Psoas muscle (tissue), 8 donors: ENCODE measurements around the gene LCOR. TPM values are rescaled to one million over a fixed set of nuclear protein-coding genes. Genes with fewer than 3 reads are reported as not detected.

Source experiments
- ATAC-seq, 4 donors: fragments of 200-7000 bp; cut with Tn5 transposase; one replicate each; pipeline ENCODE4 v1.9.1; 2020; ENCODE audit warnings: moderate library complexity in 3 of 4, mild to moderate bottlenecking in 2 of 4
- DNase-seq, 2 donors: peaks; one replicate each; pipeline ENCODE4 v3.0.0-alpha.2; 2020
- H3K27ac ChIP-seq: fragments of 200-600 bp; one replicate; pipeline ENCODE4 v1.8.0; 2022
- H3K27me3 ChIP-seq, 3 donors: fragments of 200-600 bp in 1 of 3; one replicate each; pipeline versions ENCODE4 v1.6.1 to v1.8.0; 2013 to 2022; ENCODE audit warnings: low read length in 2 of 3, mild to moderate bottlenecking in 2 of 3, moderate library complexity in 1 of 3; ENCODE audit not compliant: insufficient read depth in 3 of 3
- H3K36me3 ChIP-seq, 2 donors: fragments of 200-600 bp in 1 of 2; one replicate each; pipeline versions ENCODE4 v1.6.1 to v1.8.0; 2013 to 2022; ENCODE audit warnings: low read depth in 1 of 2, mild to moderate bottlenecking in 1 of 2, moderate library complexity in 1 of 2; ENCODE audit not compliant: insufficient read depth in 1 of 2
- H3K4me1 ChIP-seq: fragments of 200-600 bp; one replicate; pipeline ENCODE4 v1.8.0; 2022
- H3K4me3 ChIP-seq: fragments of 200-600 bp; one replicate; pipeline ENCODE4 v1.8.0; 2022; ENCODE audit warnings: mild to moderate bottlenecking
- H3K9me3 ChIP-seq: fragments of 200-600 bp; one replicate; pipeline ENCODE4 v1.8.0; 2022
- CTCF ChIP-seq: fragments of 200-600 bp; IDR thresholded peaks from one replicate; pipeline ENCODE4 v1.8.0; 2022; ENCODE audit warnings: antibody characterized with exemption
- WGBS, 3 donors: extraction: QIAGEN DNeasy Blood & Tissue Kit; methylation state at CpG; one replicate each; pipeline versions ENCODE4 v1.1.6 to v1.1.7; 2013; 5-methylcytosine and 5-hydroxymethylcytosine counted together
- intact Hi-C, 2 donors: fragments of 100-400 bp; cut with DNase I; formaldehyde crosslinking; loops; one replicate each; pipeline versions ENCODE4 v1.11.0 to v1.14.2; 2022
- polyA plus RNA-seq, 3 donors: library from polyadenylated mRNA; stranded (reverse); fragments of 200-250 nt; gene quantifications; one replicate each; pipeline ENCODE4 v1.2.3, GENCODE V29; 2013
- total RNA-seq, 4 donors: library from RNA; stranded (reverse); fragmentation: NEBNext Ultra II Directional in 2 of 4; extraction: Animal tissue kit (Norgen Biotek cat#: 25700) in 2 of 4; gene quantifications; one replicate each; pipeline versions ENCODE4 v1.2.1 to v1.2.4, GENCODE V29; 2021 to 2023
- donor health status: healthy with polysubstance abuse.
- donor health status: DM: no; HTN: no; CAD: no; lungs with moderate emphysema.
- donor health status: Bipolar disorder and iron deficiency.
- donor health status: healthy.
- donor health status: DM: yes; HTN: yes; CAD: no.
- donor health status: DM: no; HTN: no; CAD: no.
- donor health status: DM: no; HTN: no; CAD: no.
- donor health status: DM: yes; HTN: yes; CAD: no.

Gene LCOR
- total and polyA plus RNA-seq, 7 donors = 1.7 to 30.4 (median 13.6) TPM

DNA sequence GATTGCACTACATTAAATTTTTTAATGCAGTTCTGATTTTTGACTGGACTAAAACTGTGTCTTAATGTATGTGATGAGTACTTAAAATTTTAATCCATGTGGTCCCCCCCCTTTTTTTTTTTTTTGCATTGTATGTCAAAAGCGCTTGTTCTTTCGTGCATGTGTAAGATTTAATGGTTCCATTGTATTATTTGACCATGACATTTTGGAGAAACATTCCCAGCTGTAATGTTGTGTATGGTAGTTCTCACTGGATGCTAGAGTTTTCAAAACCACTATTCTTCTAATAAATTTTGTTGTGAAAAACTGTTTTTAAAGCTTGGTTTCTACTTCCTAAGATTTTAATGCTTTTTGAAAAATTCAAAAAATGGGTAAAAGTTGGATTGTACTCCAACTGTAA, 132.0 kb downstream of the LCOR start:
- DNase-seq (no peak), ATAC-seq (no peak)
- 93 to 95% (median 95%) methylated on average over 2 of the region's 2 CpGs for WGBS, 3 donors
- Histone ChIP-seq H3K27me3 (no peaks in the 10 kb centered on the region), H3K27ac (no peak overlapping the region), H3K4me3 (no peak overlapping the region), H3K9me3 (no peaks in the 10 kb centered on the region), H3K4me1 (peaks cover 30% of the 10 kb centered on the region), H3K36me3 (peaks cover 0 to 5% of the 10 kb centered on the region in 2 donors)
- TF ChIP-seq CTCF = no peak
- intact Hi-C loops = no loop called here

- no peak overlapping the region for H3K27ac ChIP-seq
- intact Hi-C loops = no loop called here
- TF ChIP-seq CTCF = no peak
Observed at GRCh38 chr10:96967847-96968246, 135.7 kb downstream of the LCOR start.

GRCh38 chr10:96968682-96969423, 136.8 kb downstream of the LCOR start:
- TF ChIP-seq CTCF = no peak

More at GRCh38 chr10:96967847-96968246, 135.7 kb downstream of the LCOR start:
- Histone ChIP-seq H3K36me3 (peaks cover 0 to 5% of the 10 kb centered on the region in 2 donors), H3K4me3 (no peak overlapping the region), H3K9me3 (no peaks in the 10 kb centered on the region), H3K27me3 (no peaks in the 10 kb centered on the region), H3K4me1 (peaks cover 5% of the 10 kb centered on the region)
- DNase-seq (no peak), ATAC-seq (no peak)

GRCh38 chr10:96971324-96971723, 139.2 kb downstream of the LCOR start:
- Histone ChIP-seq H3K9me3 (no peaks in the 10 kb centered on the region), H3K27ac (no peak overlapping the region), H3K27me3 (no peaks in the 10 kb centered on the region), H3K4me1 (no peaks in the 10 kb centered on the region), H3K36me3 (peaks cover 0 to 5% of the 10 kb centered on the region in 2 donors), H3K4me3 (no peak overlapping the region)
- DNase-seq (no peak), ATAC-seq (no peak)
- 90 to 94% (median 91%) methylated on average over 2 of the region's 2 CpGs for WGBS, 3 donors
- intact Hi-C loops = no loop called here
- no peak for TF ChIP-seq CTCF

More at GRCh38 chr10:96968682-96969423, 136.8 kb downstream of the LCOR start:
- intact Hi-C loops = no loop called here
- no peaks in the 10 kb centered on the region for H3K9me3 ChIP-seq
- DNase-seq (no peak), ATAC-seq (no peak)
- 94 to 97% (median 96%) methylated on average over 5 of the region's 5 CpGs for WGBS, 3 donors
- no peaks in the 10 kb centered on the region for H3K4me1 ChIP-seq
- H3K36me3 ChIP-seq = peaks cover 0 to 5% of the 10 kb centered on the region in 2 donors
- no peak overlapping the region for H3K4me3 ChIP-seq
- H3K27ac ChIP-seq = no peak overlapping the region
- H3K27me3 ChIP-seq = no peaks in the 10 kb centered on the region

DNA sequence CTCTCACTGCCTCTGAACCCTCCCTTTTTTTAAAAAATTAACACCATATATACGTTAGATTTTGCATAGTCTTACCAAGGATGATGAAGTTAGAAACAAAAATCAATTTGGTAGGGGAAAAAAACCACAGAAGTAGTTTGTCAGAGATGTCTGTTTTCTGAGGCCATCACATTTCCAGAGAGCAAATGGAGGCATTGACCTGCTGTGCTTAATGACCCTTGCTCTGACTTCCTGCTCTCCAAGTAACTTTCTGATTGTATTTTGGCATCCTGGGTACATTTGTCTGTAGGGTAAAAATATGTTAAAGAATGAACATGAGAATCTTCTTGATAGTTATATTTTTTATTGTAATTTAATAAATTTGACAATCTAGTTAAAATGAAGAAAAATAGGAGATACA, 140.2 kb downstream of the LCOR start:
- no peaks in the 10 kb centered on the region for H3K36me3 ChIP-seq
- 79 to 93% (median 86%) methylated on average over 1 of the region's 1 CpG for WGBS, 3 donors
- intact Hi-C loops = no loop called here
- no peaks in the 10 kb centered on the region for H3K27me3 ChIP-seq
- H3K9me3 ChIP-seq = no peaks in the 10 kb centered on the region
- H3K27ac ChIP-seq = no peak overlapping the region
- H3K4me3 ChIP-seq = no peak overlapping the region
- H3K4me1 ChIP-seq = no peaks in the 10 kb centered on the region
- DNase-seq (no peak), ATAC-seq (no peak)
- TF ChIP-seq CTCF = no peak
